ENCODE results near the gene OSBPL8. TPM values are rescaled to one million over a fixed set of nuclear protein-coding genes. Genes with fewer than 3 reads are reported as not detected.

OSBPL8 gene
- total RNA-seq, 4 donors from 2014 or later = 75.9 to 167 (median 108) TPM

DNA sequence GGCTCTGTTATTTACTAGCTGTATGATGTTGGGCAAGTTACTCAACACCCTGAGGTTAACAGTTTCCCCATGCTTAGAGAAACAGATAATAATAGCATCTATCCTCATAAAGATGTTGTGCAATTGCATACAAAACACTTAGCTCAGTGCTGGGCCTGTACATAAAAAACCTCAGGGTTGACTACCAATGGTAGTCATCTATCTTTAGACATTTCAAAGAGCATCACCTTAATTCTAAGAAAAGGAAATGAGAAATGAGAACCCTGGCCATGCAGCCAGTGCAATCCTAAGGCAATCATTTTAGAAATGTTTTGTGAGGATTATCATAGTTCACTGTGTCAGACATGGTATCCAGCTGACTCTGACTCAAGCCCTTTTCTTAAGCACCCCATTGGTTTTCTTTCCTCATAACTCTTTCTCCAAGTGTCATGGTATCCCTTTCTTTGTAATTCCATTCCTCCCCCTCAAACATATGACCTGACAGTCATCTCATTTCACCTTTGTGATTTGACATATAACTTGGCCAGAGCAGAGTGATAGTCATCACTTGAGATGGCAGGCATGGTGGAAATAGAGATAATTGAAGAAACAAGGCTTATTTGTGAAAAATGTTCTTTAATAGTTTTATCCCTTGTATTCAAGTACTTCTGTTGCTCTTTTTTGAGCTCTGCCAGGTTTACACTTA, 29.5 kb upstream of the OSBPL8 start:
- peak in 1 of 2 donors; percentile 49 for DNase-seq (ENCODE audit: low spot score in 2 of 2)
- no peak overlapping the region for H3K4me3 ChIP-seq (ENCODE audit: low read depth, poor library complexity, severe bottlenecking)
- intact Hi-C loops (cut with DNase I; ENCODE audit: low total_unique reads) = no loop called here
- no peak for TF ChIP-seq POLR2A (IDR thresholded peaks at IDR 0.05)
- TF ChIP-seq, protein P1, sequence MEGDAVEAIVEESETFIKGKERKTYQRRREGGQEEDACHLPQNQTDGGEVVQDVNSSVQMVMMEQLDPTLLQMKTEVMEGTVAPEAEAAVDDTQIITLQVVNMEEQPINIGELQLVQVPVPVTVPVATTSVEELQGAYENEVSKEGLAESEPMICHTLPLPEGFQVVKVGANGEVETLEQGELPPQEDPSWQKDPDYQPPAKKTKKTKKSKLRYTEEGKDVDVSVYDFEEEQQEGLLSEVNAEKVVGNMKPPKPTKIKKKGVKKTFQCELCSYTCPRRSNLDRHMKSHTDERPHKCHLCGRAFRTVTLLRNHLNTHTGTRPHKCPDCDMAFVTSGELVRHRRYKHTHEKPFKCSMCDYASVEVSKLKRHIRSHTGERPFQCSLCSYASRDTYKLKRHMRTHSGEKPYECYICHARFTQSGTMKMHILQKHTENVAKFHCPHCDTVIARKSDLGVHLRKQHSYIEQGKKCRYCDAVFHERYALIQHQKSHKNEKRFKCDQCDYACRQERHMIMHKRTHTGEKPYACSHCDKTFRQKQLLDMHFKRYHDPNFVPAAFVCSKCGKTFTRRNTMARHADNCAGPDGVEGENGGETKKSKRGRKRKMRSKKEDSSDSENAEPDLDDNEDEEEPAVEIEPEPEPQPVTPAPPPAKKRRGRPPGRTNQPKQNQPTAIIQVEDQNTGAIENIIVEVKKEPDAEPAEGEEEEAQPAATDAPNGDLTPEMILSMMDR (IDR thresholded peaks at IDR 0.05) = no peak

DNA sequence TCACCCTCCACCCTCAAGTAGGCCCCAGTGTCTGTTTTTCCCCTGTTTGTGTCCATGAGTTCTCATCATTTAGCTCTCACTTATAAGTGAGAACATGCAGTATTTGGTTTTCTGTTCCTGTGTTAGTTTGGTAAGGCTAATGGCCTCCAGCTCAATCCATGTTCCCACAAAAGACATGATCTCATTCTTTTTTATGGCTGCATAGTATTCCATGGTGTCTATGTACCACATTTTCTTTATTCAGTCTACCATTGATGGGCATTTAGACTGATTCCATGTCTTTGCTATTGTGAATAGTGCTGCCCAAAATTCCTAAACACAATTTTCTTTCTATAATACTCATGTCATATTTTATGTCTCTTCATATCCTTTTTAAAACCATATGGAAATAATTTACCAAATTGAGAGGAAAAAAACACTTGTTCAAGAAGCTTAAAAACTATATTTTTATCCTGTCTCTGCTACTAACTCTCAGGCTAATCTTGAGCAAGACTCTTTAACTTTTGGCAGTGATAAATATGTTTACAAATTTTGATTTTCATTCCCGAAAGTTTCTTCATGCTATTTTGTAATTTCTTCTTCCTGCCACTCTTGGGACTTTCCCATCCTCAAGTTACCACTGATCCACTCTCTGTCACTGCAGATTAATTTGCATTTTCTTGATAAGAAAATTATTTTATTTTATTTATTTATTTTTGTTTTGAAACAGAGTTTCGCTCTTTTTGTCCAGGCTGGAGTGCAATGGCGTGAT, 28.0 kb upstream of the OSBPL8 start:
- no peak for DNase-seq (ENCODE audit: low spot score in 2 of 2)
- intact Hi-C loops (cut with DNase I; ENCODE audit: low total_unique reads) = no loop called here
- TF ChIP-seq, protein P1 (IDR thresholded peaks at IDR 0.05) = no peak
- no peak for TF ChIP-seq POLR2A (IDR thresholded peaks at IDR 0.05)
- 69 to 72% methylated on average over 3 of the region's 3 CpGs for WGBS, 2 donors
- no peak overlapping the region for H3K4me3 ChIP-seq (ENCODE audit: low read depth, poor library complexity, severe bottlenecking)

DNA sequence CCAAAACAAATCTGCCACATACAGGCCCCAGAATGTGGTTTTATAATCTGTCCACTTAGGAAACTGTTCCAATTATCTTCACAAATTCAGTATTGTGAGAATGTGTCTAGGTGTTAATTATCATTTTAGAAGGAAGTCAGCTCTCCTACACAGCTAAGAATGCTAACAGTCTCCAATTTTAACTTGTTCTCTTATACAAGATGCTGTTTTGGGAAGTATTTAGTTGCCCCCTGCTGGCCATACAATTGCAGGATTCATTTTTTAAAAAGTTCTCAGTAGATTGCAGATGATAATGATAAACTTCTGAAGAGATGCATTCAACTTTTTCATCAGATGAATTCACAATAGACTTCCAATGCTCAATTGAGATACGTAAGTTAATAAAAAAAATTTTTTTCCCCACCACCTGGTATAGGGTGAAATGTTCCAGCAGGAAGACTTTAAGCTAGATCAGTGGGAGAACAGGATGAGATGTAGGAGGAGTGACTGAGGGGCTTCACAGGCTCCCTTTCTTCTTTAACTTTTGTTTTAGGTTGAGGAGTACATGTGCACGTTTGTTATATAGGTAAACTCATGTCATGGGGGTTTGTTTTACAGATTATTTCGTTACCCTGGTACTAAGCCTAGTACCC, 27.3 kb upstream of the OSBPL8 start:
- TF ChIP-seq, protein P1 (IDR thresholded peaks at IDR 0.05) = no peak
- no peak for TF ChIP-seq POLR2A (IDR thresholded peaks at IDR 0.05)
- no peak overlapping the region for H3K4me3 ChIP-seq (ENCODE audit: low read depth, poor library complexity, severe bottlenecking)
- peak in 1 of 2 donors; percentile 42 for DNase-seq (ENCODE audit: low spot score in 2 of 2)
- intact Hi-C loops (cut with DNase I; ENCODE audit: low total_unique reads) = no loop called here
- 74 to 78% methylated on average over 3 of the region's 3 CpGs for WGBS, 2 donors

DNA sequence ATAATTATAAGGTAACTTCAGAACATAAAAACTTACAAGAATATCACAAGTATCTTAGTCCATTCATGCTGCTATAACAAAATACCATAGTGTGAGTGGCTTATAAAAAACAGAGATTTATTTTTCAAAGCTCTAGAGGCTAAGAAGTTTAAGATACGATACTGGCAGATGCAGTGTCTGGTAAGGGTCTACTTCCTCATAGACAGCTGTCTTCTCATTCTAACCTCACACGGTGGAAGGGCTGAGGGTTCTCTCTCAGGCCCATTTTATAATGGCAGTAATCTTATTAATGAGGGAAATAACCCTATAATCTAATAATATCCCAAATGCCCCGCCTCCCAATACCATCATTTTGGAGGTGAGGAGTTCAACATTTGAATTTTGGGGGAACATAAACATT, 23.7 kb upstream of the OSBPL8 start:
- WGBS, 2 donors = 86 to 91% methylated on average over 3 of the region's 3 CpGs
- intact Hi-C loops (cut with DNase I; ENCODE audit: low total_unique reads) = no loop called here
- TF ChIP-seq, protein P1 (IDR thresholded peaks at IDR 0.05) = no peak
- no peak for TF ChIP-seq POLR2A (IDR thresholded peaks at IDR 0.05)
- no peak for DNase-seq (ENCODE audit: low spot score in 2 of 2)
- H3K4me3 ChIP-seq (ENCODE audit: low read depth, poor library complexity, severe bottlenecking) = no peak overlapping the region

DNA sequence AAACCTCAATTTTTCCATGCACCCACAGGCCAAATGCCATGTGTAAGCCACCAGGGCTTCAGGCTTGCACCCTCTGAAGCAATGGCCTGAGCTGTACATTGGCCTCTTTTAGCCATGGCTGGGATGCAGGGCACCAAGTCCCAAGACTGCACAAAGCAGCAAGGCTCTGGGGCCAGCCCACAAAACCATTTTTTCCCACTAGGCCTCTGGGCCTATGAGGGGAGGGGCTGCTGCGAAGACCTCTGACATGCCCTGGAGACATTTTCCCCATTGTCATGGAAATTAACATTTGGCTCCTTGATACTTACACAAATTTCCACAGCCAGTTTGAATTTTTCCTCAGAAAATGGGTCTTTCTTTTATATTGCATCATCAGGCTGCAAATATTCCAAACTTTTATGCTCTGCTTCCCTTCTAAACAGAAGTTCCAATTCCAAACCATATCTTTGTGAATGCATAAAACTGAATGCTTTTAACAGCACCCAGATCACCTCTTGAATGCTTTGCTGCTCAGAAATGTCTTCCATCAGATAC, 14.3 kb upstream of the OSBPL8 start:
- DNase-seq (ENCODE audit: low spot score in 2 of 2) = no peak
- no peak overlapping the region for H3K4me3 ChIP-seq (ENCODE audit: low read depth, poor library complexity, severe bottlenecking)
- 83 to 92% methylated on average over 1 of the region's 1 CpG for WGBS, 2 donors
- intact Hi-C loops (cut with DNase I; ENCODE audit: low total_unique reads) = no loop called here
- TF ChIP-seq, protein P1 (IDR thresholded peaks at IDR 0.05) = no peak
- no peak for TF ChIP-seq POLR2A (IDR thresholded peaks at IDR 0.05)

All from lower leg skin (tissue), 4 donors.